Measurements from ENCODE around the gene WWOX. TPM values are rescaled to one million over a fixed set of nuclear protein-coding genes. Genes with fewer than 3 reads are reported as not detected.

WWOX gene
- total RNA-seq, 1 donor: 24.2 TPM

DNA sequence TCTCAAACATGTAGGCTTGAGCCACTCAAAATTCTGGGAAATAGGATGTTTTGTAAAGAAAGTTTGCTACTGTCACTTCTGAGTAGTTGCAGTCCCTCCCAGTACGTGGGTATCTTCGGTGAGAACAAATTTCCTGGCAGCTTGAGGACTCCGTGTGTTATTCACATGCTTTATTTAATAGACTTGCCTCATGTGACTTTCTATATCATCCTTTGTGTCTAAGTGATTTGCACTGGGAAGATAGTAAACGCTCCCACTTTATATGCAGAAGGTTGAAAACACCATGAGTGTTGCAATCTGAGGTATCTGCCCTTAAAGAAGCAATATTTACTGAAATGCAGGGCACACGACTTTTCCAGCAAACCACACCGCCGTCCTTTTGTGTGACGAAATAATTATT is 857.4 kb downstream of the WWOX start:
- H3K4me3 ChIP-seq (ENCODE audit: low read depth, low read length): no peak overlapping the region
- TF ChIP-seq, protein P1, sequence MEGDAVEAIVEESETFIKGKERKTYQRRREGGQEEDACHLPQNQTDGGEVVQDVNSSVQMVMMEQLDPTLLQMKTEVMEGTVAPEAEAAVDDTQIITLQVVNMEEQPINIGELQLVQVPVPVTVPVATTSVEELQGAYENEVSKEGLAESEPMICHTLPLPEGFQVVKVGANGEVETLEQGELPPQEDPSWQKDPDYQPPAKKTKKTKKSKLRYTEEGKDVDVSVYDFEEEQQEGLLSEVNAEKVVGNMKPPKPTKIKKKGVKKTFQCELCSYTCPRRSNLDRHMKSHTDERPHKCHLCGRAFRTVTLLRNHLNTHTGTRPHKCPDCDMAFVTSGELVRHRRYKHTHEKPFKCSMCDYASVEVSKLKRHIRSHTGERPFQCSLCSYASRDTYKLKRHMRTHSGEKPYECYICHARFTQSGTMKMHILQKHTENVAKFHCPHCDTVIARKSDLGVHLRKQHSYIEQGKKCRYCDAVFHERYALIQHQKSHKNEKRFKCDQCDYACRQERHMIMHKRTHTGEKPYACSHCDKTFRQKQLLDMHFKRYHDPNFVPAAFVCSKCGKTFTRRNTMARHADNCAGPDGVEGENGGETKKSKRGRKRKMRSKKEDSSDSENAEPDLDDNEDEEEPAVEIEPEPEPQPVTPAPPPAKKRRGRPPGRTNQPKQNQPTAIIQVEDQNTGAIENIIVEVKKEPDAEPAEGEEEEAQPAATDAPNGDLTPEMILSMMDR (IDR thresholded peaks at IDR 0.05; ENCODE audit: insufficient read depth, low read length): no peak
- no peak for DNase-seq (ENCODE audit: low read depth)

DNA sequence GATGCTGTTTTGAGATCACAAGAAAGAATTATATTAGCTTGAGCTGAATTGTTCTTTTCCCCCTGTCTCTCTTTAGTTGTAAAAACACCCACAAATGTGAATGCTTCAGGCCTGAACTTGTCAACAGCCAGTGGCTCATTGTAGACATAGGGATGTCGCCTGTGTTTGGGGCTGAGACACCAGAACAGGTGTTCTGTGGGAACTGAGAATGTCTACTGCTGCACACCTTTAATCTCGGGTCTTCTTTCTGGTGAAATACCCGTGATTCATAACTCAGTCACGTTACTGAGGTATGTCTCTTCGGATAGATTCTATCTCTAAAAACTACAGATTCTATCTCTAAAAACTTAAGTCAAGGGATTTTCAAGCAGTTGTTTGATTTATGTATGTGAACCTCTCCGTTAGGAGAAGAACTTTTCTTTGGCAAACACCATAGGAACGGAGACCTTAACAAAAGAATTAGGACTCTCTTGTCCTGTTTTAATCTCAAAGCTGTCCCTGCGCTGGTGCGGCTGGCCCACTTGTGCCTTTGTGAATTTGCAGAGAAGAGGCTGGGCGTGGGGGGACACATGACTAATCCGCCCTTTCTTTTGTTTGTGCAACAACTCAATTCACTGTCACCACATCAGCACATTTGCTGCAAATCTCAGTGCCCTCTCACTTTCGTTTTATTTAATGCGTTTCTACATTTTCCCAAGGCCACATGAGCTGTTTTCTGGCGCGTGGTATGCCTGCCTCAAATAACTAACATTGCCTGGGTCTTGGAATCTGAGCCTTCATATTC is 858.1 kb downstream of the WWOX start:
- TF ChIP-seq, protein P1 (IDR thresholded peaks at IDR 0.05; ENCODE audit: insufficient read depth, low read length): no peak
- no peak for DNase-seq (ENCODE audit: low read depth)

DNA sequence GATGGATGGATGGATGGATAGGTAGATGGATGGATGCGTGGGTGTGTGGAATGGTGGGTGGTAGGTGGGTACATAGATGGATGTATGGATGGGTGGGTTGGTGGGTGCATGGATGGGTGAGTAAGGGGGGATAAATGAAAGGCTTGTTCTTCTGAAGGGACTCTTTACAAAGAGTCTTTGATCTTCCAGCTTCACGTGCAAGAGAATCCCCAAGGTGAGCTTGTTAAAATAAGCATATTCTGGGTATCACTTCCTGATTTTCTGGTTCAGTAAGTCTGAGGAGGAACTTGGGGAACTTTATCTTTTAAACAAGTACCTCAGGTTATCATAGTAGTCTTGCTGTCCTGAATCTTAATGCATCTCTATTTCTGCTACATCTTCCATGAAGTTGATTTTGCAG is 862.0 kb downstream of the WWOX start:
- no peak overlapping the region for H3K4me3 ChIP-seq (ENCODE audit: low read depth, low read length)
- TF ChIP-seq, protein P1 (IDR thresholded peaks at IDR 0.05; ENCODE audit: insufficient read depth, low read length): no peak
- DNase-seq (ENCODE audit: low read depth): no peak

More for the DNA sequence above, 858.1 kb downstream of the WWOX start:
- no peak overlapping the region for H3K4me3 ChIP-seq (ENCODE audit: low read depth, low read length)

DNA sequence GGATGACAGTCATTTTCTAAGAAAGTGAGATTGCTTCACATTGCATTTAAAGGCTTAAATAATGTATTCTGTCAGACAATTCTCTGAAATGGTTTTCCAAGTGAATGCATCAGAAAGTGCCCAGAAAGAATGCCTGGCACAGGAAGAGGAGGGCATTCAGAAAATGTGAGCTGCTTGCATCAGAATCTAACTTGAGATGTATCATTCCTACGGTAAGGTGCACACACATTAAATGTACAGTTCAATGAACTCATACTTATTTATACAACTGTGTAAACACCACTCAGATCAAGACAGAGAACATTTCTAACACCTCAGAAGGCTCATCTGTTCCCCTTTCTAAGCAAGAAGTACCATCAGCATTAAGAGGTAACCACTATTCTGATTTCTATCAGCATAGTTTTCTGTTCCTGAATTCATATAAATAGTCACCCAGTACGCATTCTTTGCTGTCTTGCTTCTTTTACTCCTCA is 863.0 kb downstream of the WWOX start:
- no peak overlapping the region for H3K4me3 ChIP-seq (ENCODE audit: low read depth, low read length)
- TF ChIP-seq, protein P1 (IDR thresholded peaks at IDR 0.05; ENCODE audit: insufficient read depth, low read length): no peak
- DNase-seq (ENCODE audit: low read depth): no peak

DNA sequence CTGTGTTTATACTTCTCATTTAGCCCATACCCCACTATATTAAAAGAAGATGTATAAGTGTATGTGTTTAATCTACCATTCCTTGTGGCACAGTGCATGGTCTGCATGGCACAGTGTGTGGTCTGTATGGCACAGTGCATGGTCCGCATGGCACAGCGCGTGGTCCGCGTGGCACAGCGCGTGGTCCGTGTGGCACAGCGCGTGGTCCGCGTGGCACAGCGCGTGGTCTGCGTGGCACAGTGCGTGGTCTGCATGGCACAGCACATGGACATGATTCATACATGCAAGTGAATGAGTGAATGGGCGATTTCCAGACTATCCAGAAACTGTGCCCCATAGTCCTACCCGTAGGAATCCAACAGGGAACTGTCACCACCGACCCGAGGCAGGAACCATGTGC is 868.5 kb downstream of the WWOX start:
- no peak overlapping the region for H3K4me3 ChIP-seq (ENCODE audit: low read depth, low read length)
- TF ChIP-seq, protein P1 (IDR thresholded peaks at IDR 0.05; ENCODE audit: insufficient read depth, low read length): no peak
- no peak for DNase-seq (ENCODE audit: low read depth)

DNA sequence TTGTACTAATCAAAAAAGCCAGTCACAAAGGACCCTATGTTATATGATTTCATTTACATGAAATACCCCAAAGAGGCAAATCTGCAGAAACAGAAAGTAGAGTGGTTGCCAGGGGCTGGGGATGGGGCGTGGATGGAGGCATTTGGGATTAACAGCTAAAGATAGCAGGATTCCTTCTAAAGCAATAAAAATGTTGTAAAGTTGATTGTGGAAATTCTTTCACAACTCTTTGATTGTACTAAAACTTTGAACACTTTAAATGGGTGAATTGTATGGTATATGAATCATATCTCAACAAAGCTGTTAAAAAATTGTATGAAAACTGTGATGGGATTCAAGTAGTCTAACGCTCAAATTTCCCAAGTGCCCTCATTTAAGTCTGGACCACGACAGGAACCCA is 870.3 kb downstream of the WWOX start:
- no peak for DNase-seq (ENCODE audit: low read depth)
- no peak overlapping the region for H3K4me3 ChIP-seq (ENCODE audit: low read depth, low read length)
- TF ChIP-seq, protein P1 (IDR thresholded peaks at IDR 0.05; ENCODE audit: insufficient read depth, low read length): no peak
